Measurements from ENCODE around the gene COL5A2. TPM values are rescaled to one million over a fixed set of nuclear protein-coding genes. Genes with fewer than 3 reads are reported as not detected.

The COL5A2 gene
- total and polyA plus RNA-seq, 10 of the 15 experiments (the other 5 are each of a cell fraction or from before 2014, with no cell fraction given), result 0.04 to 0.85 (median 0.39) TPM

GRCh38 chr2:189188115-189188805 is 8.7 kb upstream of the COL5A2 start:
- no peak overlapping the region for H3K4me3 ChIP-seq
- WGBS (ENCODE audit: insufficient coverage, insufficient replicate concordance, low lambda C conversion rate, missing lambda C conversion rate), result 25% methylated on average over 3 of the region's 3 CpGs
- ATAC-seq (no peak), DNase-seq (ENCODE audit: low read depth, low spot score) (no peak), FAIRE-seq (no peak)
- ChIA-PET POLR2A (no interaction called here), CTCF (no interaction called here), SMC1A (ENCODE audit: uncharacterized antibody, unreplicated experiment) (interaction anchor here (0.7 kb wide), 1 partner anchor 93 kb away, joined by 3 read pairs; no protein-coding TSS in a partner anchor), RAD21 (ENCODE audit: unreplicated experiment) (no interaction called here)
- no peak overlapping the region for H3K4me2 ChIP-seq (ENCODE audit: control insufficient read depth, insufficient read depth)
- intact Hi-C loops (cut with micrococcal nuclease; ENCODE audit: unreplicated experiment), result no loop called here
- BruUV-seq (replicated peaks), result no TSS peak
- H3K79me2 ChIP-seq (ENCODE audit: control insufficient read depth, insufficient read depth, low read length), result no peaks in the 10 kb centered on the region
- in situ Hi-C loops (cut with MboI), result no loop called here
- H3K9me3 ChIP-seq (replicated peaks; ENCODE audit: control insufficient read depth, insufficient read depth, low read length), result no peaks in the 10 kb centered on the region
- TF ChIP-seq, protein P1, sequence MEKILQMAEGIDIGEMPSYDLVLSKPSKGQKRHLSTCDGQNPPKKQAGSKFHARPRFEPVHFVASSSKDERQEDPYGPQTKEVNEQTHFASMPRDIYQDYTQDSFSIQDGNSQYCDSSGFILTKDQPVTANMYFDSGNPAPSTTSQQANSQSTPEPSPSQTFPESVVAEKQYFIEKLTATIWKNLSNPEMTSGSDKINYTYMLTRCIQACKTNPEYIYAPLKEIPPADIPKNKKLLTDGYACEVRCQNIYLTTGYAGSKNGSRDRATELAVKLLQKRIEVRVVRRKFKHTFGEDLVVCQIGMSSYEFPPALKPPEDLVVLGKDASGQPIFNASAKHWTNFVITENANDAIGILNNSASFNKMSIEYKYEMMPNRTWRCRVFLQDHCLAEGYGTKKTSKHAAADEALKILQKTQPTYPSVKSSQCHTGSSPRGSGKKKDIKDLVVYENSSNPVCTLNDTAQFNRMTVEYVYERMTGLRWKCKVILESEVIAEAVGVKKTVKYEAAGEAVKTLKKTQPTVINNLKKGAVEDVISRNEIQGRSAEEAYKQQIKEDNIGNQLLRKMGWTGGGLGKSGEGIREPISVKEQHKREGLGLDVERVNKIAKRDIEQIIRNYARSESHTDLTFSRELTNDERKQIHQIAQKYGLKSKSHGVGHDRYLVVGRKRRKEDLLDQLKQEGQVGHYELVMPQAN (conservative IDR thresholded peaks at IDR 0.05), result no peak
- TF ChIP-seq IRF3 (IDR thresholded peaks at IDR 0.05) (no peak), POU2F2 (IDR thresholded peaks at IDR 0.05; ENCODE audit: borderline replicate concordance, low read depth, low read length) (no peak), PBX3 (IDR thresholded peaks at IDR 0.05; ENCODE audit: insufficient replicate concordance, low read depth, low read length) (no peak)
- no peak overlapping the region for H2AFZ ChIP-seq (ENCODE audit: control insufficient read depth, low read depth, low read length)
- H3K27me3 ChIP-seq (replicated peaks in 1 of 2; ENCODE audit: control insufficient read depth in 2 of 2, insufficient read depth in 2 of 2, low read length in 1 of 2), result no peaks in the 10 kb centered on the region
- H4K20me1 ChIP-seq (ENCODE audit: control insufficient read depth, insufficient read depth), result no peaks in the 10 kb centered on the region
- H3K4me1 ChIP-seq (ENCODE audit: control insufficient read depth, insufficient read depth, low read length), result no peaks in the 10 kb centered on the region
- H3K36me3 ChIP-seq (ENCODE audit: control insufficient read depth in 2 of 2, insufficient read depth in 2 of 2, low read length in 1 of 2), result no peaks in the 10 kb centered on the region
- no peak overlapping the region for H3K27ac ChIP-seq (ENCODE audit: control insufficient read depth, insufficient read depth)
- no peak overlapping the region for H3K9ac ChIP-seq (ENCODE audit: control insufficient read depth, insufficient read depth, low read length)

Data from GM12878 (cell line).